GM18870 (cell line): ENCODE measurements around the gene CNOT3.
A peak's percentile ranks its signal among the peaks of the same experiment; 100 is the strongest.
"Not testable (repeated sequence)": the region's sequence is repeated elsewhere in the genome, so short reads cannot be mapped to it uniquely, and the experiment has no call there.

Source experiments
- ATAC-seq: cut with Tn5 transposase; IDR thresholded peaks from one replicate; pipeline ENCODE4 v1.9.1; 2021; ENCODE audit warnings: moderate library complexity; ENCODE audit not compliant: unreplicated experiment

Gene CNOT3

GRCh38 chr19:54191011-54191810 lies 53.6 kb downstream of the CNOT3 start, which contains the start of gene TSEN34:
Gene TSEN34, plus strand, starts transcription at chr19:54191308. Its CDS starts 57 bp downstream, at chr19:54191365.
- ATAC-seq, result peak; percentile 14

- no peak for ATAC-seq
Measured at GRCh38 chr19:54191811-54192453, 54.4 kb downstream of the CNOT3 start.

- ATAC-seq, result no peak
Measured at GRCh38 chr19:54193011-54193410, 55.4 kb downstream of the CNOT3 start.

GRCh38 chr19:54194463-54194862 lies 56.9 kb downstream of the CNOT3 start:
- ATAC-seq, result not testable (repeated sequence)

GRCh38 chr19:54196536-54196935 lies 59.0 kb downstream of the CNOT3 start:
- no peak for ATAC-seq

- ATAC-seq, result no peak
Measured at GRCh38 chr19:54197121-54197520, 59.6 kb downstream of the CNOT3 start.

- no peak for ATAC-seq
Measured at GRCh38 chr19:54199401-54199800, 61.8 kb downstream of the CNOT3 start.

- ATAC-seq, result no peak
Measured at GRCh38 chr19:54201172-54201701, 63.7 kb downstream of the CNOT3 start.

GRCh38 chr19:54201980-54202379 lies 64.4 kb downstream of the CNOT3 start:
- no peak for ATAC-seq

GRCh38 chr19:54203151-54203611 lies 65.6 kb downstream of the CNOT3 start:
- ATAC-seq, result no peak

GRCh38 chr19:54204767-54205468 lies 67.4 kb downstream of the CNOT3 start:
- no peak for ATAC-seq
